Measurements from ENCODE around the gene TRRAP. TPM values are rescaled to one million over a fixed set of nuclear protein-coding genes. Genes with fewer than 3 reads are reported as not detected.

The TRRAP gene
- total RNA-seq, 2 donors from 2014 or later, result 21.1 to 25.2 TPM

- no peaks in the 10 kb centered on the region for H3K9me3 ChIP-seq
- H3K4me3 ChIP-seq, result no peak overlapping the region
- ATAC-seq (no peak), DNase-seq (no peak)
- no peaks in the 10 kb centered on the region for H3K4me1 ChIP-seq
- 95 to 100% methylated on average over 2 to 10 of the region's 10 CpGs for WGBS, 2 donors
- TF ChIP-seq, protein P1, sequence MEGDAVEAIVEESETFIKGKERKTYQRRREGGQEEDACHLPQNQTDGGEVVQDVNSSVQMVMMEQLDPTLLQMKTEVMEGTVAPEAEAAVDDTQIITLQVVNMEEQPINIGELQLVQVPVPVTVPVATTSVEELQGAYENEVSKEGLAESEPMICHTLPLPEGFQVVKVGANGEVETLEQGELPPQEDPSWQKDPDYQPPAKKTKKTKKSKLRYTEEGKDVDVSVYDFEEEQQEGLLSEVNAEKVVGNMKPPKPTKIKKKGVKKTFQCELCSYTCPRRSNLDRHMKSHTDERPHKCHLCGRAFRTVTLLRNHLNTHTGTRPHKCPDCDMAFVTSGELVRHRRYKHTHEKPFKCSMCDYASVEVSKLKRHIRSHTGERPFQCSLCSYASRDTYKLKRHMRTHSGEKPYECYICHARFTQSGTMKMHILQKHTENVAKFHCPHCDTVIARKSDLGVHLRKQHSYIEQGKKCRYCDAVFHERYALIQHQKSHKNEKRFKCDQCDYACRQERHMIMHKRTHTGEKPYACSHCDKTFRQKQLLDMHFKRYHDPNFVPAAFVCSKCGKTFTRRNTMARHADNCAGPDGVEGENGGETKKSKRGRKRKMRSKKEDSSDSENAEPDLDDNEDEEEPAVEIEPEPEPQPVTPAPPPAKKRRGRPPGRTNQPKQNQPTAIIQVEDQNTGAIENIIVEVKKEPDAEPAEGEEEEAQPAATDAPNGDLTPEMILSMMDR (IDR thresholded peaks at IDR 0.05), result no peak
- no peak for TF ChIP-seq POLR2A (IDR thresholded peaks at IDR 0.05)
- intact Hi-C loops (cut with DNase I), result no loop called here
- H3K27me3 ChIP-seq, result no peaks in the 10 kb centered on the region
- no peak overlapping the region for H3K27ac ChIP-seq
- peaks cover 7 to 50% of the 10 kb centered on the region in 2 donors for H3K36me3 ChIP-seq (replicated peaks in 1 of 2; ENCODE audit: insufficient read depth in 1 of 2, low read depth in 2 of 2)
Measured at GRCh38 chr7:98963305-98963704, 85.0 kb downstream of the TRRAP start.

GRCh38 chr7:98964596-98964995 is 86.3 kb downstream of the TRRAP start:
- DNase-seq (no peak), ATAC-seq (no peak)
- Histone ChIP-seq H3K9me3 (no peaks in the 10 kb centered on the region), H3K4me1 (no peaks in the 10 kb centered on the region), H3K4me3 (no peak overlapping the region), H3K27ac (no peak overlapping the region), H3K27me3 (no peaks in the 10 kb centered on the region), H3K36me3 (replicated peaks in 1 of 2; ENCODE audit: insufficient read depth in 1 of 2, low read depth in 2 of 2) (peaks cover 7 to 50% of the 10 kb centered on the region in 2 donors)
- WGBS, 2 donors, result 91 to 95% methylated on average over 10 of the region's 10 CpGs
- intact Hi-C loops (cut with DNase I), result no loop called here
- no peak for TF ChIP-seq POLR2A (IDR thresholded peaks at IDR 0.05)
- TF ChIP-seq, protein P1 (IDR thresholded peaks at IDR 0.05), result no peak

GRCh38 chr7:98968621-98969020 is 90.3 kb downstream of the TRRAP start:
- no peak for TF ChIP-seq POLR2A (IDR thresholded peaks at IDR 0.05)
- TF ChIP-seq, protein P1 (IDR thresholded peaks at IDR 0.05), result no peak
- peaks cover 7 to 47% of the 10 kb centered on the region in 2 donors for H3K36me3 ChIP-seq (replicated peaks in 1 of 2; ENCODE audit: insufficient read depth in 1 of 2, low read depth in 2 of 2)
- 79 to 83% methylated on average over 14 of the region's 14 CpGs for WGBS, 2 donors
- no peak overlapping the region for H3K27ac ChIP-seq
- intact Hi-C loops (cut with DNase I), result no loop called here
- no peaks in the 10 kb centered on the region for H3K27me3 ChIP-seq
- H3K4me1 ChIP-seq, result no peaks in the 10 kb centered on the region
- DNase-seq, result no peak
- H3K9me3 ChIP-seq, result no peaks in the 10 kb centered on the region
- H3K4me3 ChIP-seq, result no peak overlapping the region
- ATAC-seq, result no peak

- intact Hi-C loops (cut with DNase I), result no loop called here
Measured at GRCh38 chr7:98969386-98969785, 91.1 kb downstream of the TRRAP start.

More at GRCh38 chr7:98969386-98969785, 91.1 kb downstream of the TRRAP start:
- H3K27ac ChIP-seq, result no peak overlapping the region
- DNase-seq (no peak), ATAC-seq (no peak)
- H3K27me3 ChIP-seq, result no peaks in the 10 kb centered on the region
- TF ChIP-seq POLR2A (IDR thresholded peaks at IDR 0.05), result no peak
- TF ChIP-seq, protein P1 (IDR thresholded peaks at IDR 0.05), result no peak
- no peaks in the 10 kb centered on the region for H3K4me1 ChIP-seq
- H3K36me3 ChIP-seq (replicated peaks in 1 of 2; ENCODE audit: insufficient read depth in 1 of 2, low read depth in 2 of 2), result peaks cover 7 to 50% of the 10 kb centered on the region in 2 donors
- 90 to 98% methylated on average over 11 of the region's 11 CpGs for WGBS, 2 donors
- no peaks in the 10 kb centered on the region for H3K9me3 ChIP-seq
- H3K4me3 ChIP-seq, result no peak overlapping the region

Data from body of pancreas (tissue), 4 donors.